ENCODE results near the gene RPUSD4. TPM values are rescaled to one million over a fixed set of nuclear protein-coding genes. Genes with fewer than 3 reads are reported as not detected.

Gene RPUSD4
- polyA plus RNA-seq, 1 donor from 2014 or later: 43.4 TPM

DNA sequence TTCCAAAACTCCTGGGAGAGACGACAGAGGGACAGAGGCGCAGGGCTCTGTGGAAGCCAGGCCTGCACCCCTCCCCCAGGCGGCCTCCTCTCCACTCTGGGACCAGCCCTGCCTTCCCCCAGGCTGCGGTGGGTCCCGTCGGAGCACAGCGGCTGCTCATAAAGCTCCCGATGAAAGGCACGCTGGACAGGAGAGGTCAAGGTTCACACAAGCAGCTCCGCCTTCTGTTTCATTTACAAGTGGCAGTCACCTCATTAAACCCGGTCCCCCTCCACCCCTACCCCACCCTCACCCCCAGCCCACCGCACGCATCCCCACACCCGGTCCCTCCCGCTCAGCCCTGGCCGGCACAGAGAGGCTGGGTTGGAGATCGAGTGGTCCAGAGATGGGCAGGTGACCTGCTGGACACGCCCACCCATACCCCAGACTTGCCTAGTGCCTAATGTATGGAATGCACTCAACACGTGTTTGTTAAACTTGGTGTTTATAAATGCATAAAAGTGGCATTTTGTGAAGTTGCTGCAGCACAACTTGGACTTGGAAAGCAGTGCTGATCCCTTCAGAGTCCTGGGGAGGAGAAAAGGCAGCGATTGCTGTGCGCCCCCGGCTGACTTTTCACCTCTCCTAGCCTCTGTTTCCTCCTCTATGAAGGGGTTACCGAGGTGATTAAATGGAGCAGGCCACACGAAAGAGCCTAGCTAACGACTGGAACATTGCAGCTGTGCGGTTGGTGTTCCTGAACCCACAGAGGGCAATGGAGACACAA is 26.0 kb downstream of the RPUSD4 start:
- Histone ChIP-seq H3K79me2 (replicated peaks; ENCODE audit: insufficient read depth, low read length) (no peaks in the 10 kb centered on the region), H2AFZ (ENCODE audit: low read depth, low read length) (no peak overlapping the region)
- TF ChIP-seq TAF1 (IDR thresholded peaks at IDR 0.05; ENCODE audit: low read depth) (no peak), EZH2 (IDR thresholded peaks at IDR 0.05; ENCODE audit: borderline replicate concordance, insufficient read depth, low read length, poor library complexity, severe bottlenecking) (no peak), RAD21 (conservative IDR thresholded peaks at IDR 0.05) (no peak), MXI1 (conservative IDR thresholded peaks at IDR 0.05; ENCODE audit: poor library complexity, severe bottlenecking) (no peak), POLR2AphosphoS5 (IDR thresholded peaks at IDR 0.05) (no peak)
- TF ChIP-seq, protein P1, sequence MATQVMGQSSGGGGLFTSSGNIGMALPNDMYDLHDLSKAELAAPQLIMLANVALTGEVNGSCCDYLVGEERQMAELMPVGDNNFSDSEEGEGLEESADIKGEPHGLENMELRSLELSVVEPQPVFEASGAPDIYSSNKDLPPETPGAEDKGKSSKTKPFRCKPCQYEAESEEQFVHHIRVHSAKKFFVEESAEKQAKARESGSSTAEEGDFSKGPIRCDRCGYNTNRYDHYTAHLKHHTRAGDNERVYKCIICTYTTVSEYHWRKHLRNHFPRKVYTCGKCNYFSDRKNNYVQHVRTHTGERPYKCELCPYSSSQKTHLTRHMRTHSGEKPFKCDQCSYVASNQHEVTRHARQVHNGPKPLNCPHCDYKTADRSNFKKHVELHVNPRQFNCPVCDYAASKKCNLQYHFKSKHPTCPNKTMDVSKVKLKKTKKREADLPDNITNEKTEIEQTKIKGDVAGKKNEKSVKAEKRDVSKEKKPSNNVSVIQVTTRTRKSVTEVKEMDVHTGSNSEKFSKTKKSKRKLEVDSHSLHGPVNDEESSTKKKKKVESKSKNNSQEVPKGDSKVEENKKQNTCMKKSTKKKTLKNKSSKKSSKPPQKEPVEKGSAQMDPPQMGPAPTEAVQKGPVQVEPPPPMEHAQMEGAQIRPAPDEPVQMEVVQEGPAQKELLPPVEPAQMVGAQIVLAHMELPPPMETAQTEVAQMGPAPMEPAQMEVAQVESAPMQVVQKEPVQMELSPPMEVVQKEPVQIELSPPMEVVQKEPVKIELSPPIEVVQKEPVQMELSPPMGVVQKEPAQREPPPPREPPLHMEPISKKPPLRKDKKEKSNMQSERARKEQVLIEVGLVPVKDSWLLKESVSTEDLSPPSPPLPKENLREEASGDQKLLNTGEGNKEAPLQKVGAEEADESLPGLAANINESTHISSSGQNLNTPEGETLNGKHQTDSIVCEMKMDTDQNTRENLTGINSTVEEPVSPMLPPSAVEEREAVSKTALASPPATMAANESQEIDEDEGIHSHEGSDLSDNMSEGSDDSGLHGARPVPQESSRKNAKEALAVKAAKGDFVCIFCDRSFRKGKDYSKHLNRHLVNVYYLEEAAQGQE (IDR thresholded peaks at IDR 0.05; ENCODE audit: borderline replicate concordance): no peak
- TF ChIP-seq, protein P2, sequence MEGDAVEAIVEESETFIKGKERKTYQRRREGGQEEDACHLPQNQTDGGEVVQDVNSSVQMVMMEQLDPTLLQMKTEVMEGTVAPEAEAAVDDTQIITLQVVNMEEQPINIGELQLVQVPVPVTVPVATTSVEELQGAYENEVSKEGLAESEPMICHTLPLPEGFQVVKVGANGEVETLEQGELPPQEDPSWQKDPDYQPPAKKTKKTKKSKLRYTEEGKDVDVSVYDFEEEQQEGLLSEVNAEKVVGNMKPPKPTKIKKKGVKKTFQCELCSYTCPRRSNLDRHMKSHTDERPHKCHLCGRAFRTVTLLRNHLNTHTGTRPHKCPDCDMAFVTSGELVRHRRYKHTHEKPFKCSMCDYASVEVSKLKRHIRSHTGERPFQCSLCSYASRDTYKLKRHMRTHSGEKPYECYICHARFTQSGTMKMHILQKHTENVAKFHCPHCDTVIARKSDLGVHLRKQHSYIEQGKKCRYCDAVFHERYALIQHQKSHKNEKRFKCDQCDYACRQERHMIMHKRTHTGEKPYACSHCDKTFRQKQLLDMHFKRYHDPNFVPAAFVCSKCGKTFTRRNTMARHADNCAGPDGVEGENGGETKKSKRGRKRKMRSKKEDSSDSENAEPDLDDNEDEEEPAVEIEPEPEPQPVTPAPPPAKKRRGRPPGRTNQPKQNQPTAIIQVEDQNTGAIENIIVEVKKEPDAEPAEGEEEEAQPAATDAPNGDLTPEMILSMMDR (IDR thresholded peaks at IDR 0.05; ENCODE audit: poor library complexity, severe bottlenecking): no peak

DNA sequence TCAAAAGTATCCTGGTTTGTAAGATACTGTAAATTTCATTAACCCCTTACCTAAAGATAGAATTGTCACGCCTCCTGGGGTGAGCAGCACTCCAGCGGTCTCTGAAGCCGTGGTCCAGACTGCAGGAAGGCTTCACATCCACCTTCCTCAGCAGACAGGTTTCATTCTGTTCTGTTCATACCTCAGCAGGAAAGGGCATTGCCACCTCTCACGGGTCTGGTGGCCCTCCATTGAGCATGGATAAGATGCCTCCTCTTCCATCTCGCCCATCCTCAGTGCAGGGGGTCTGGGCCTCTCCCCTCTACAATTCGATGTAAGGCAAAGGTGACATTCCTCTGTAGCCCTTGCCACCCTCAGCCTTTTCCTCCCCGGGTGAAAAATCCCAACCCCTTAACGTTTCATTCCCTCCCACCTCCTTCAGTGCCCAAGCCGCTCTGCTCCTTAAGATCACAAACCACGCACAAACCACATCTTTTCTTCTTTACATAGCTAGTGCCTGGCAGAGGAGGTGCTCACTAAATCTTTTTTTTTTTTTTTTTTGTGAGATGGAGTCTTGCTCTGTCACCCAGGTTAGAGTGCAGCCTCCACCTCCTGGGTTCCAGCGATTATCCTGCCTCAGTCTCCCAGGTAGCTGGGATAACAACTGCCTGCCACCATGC is 28.5 kb downstream of the RPUSD4 start:
- H3K27me3 ChIP-seq (ENCODE audit: insufficient read depth, low read depth, low read length): no peaks in the 10 kb centered on the region
- H3K9me2 ChIP-seq (ENCODE audit: insufficient read depth, low read length): no peaks in the 10 kb centered on the region
- H3K79me2 ChIP-seq (replicated peaks; ENCODE audit: insufficient read depth, low read length): no peaks in the 10 kb centered on the region
- no peak overlapping the region for H2AFZ ChIP-seq (ENCODE audit: low read depth, low read length)
- H3K4me2 ChIP-seq (ENCODE audit: low read length): no peak overlapping the region
- H3K9ac ChIP-seq (ENCODE audit: low read length): no peak overlapping the region
- no peaks in the 10 kb centered on the region for H4K20me1 ChIP-seq (ENCODE audit: insufficient read depth)
- H3K4me3 ChIP-seq (ENCODE audit: low read length): no peak overlapping the region
- no peaks in the 10 kb centered on the region for H3F3A ChIP-seq (ENCODE audit: insufficient read depth, low read length, poor library complexity, severe bottlenecking)
- TF ChIP-seq, protein P1 (IDR thresholded peaks at IDR 0.05; ENCODE audit: borderline replicate concordance): no peak
- TF ChIP-seq EP300 (conservative IDR thresholded peaks at IDR 0.05; ENCODE audit: poor library complexity, severe bottlenecking) (no peak), SMC3 (conservative IDR thresholded peaks at IDR 0.05; ENCODE audit: poor library complexity) (no peak), POLR2AphosphoS5 (IDR thresholded peaks at IDR 0.05) (no peak), EZH2 (IDR thresholded peaks at IDR 0.05; ENCODE audit: borderline replicate concordance, insufficient read depth, low read length, poor library complexity, severe bottlenecking) (no peak)
- no peaks in the 10 kb centered on the region for H3K36me3 ChIP-seq (ENCODE audit: insufficient read depth, low read length)
- no peak overlapping the region for H3K27ac ChIP-seq (ENCODE audit: low read length)
- no peaks in the 10 kb centered on the region for H3K9me3 ChIP-seq (ENCODE audit: low read length)

More for the DNA sequence above, 26.0 kb downstream of the RPUSD4 start:
- Histone ChIP-seq H3K27me3 (ENCODE audit: insufficient read depth, low read depth, low read length) (no peaks in the 10 kb centered on the region), H3K4me3 (ENCODE audit: low read length) (no peak overlapping the region), H3K9me3 (ENCODE audit: low read length) (no peaks in the 10 kb centered on the region), H3K27ac (ENCODE audit: low read length) (no peak overlapping the region), H3F3A (ENCODE audit: insufficient read depth, low read length, poor library complexity, severe bottlenecking) (no peaks in the 10 kb centered on the region), H3K36me3 (ENCODE audit: insufficient read depth, low read length) (no peaks in the 10 kb centered on the region), H4K20me1 (ENCODE audit: insufficient read depth) (no peaks in the 10 kb centered on the region), H3K9me2 (ENCODE audit: insufficient read depth, low read length) (no peaks in the 10 kb centered on the region), H3K4me2 (ENCODE audit: low read length) (no peak overlapping the region), H3K9ac (ENCODE audit: low read length) (no peak overlapping the region)
